AG04449 (cell line): ENCODE measurements around the gene DPEP2NB.

Experiments
- CTCF ChIA-PET: fragments of 350-600 bp; formaldehyde crosslinking; extraction: SDS; loops from one replicate; lab custom pipeline; 2021; ENCODE audit warnings: antibody characterized with exemption; lab: Yijun Ruan, JAX
- POLR2A ChIA-PET: fragments of 400-600, 350-600 bp; formaldehyde crosslinking; extraction: SDS; loops from one replicate; lab custom pipeline; 2020; ENCODE audit warnings: antibody characterized with exemption, inconsistent platforms; lab: Yijun Ruan, JAX
- DNase-seq: peaks from one replicate; pipeline ENCODE4 v3.0.0-alpha.2; 2010; ENCODE audit warnings: low read depth, low spot score
- H3K4me3 ChIP-seq: 2 replicates; pipeline ENCODE4 v1.5.1; 2011; ENCODE audit warnings: low read depth, mild to moderate bottlenecking, control low read depth, low read length
- CTCF ChIP-seq: IDR thresholded peaks from one replicate; pipeline ENCODE4 v1.5.1; 2011; ENCODE audit warnings: mild to moderate bottlenecking, moderate library complexity, low read length, control low read depth, inconsistent platforms; ENCODE audit not compliant: insufficient read depth; ENCODE audit errors: missing control alignments

The DPEP2NB gene

GRCh38 chr16:67971111-67971510 lies 44.6 kb downstream of the DPEP2NB start:
- ChIA-PET CTCF (interaction anchor here (0.9 to 1.2 kb wide), 3 partner anchors 21 to 257 kb away, joined by 3 to 4 read pairs (median 4); no protein-coding TSS in a partner anchor), POLR2A (no interaction called here)
- no peak for TF ChIP-seq CTCF
- no peak overlapping the region for H3K4me3 ChIP-seq
- DNase-seq, result no peak

GRCh38 chr16:67969254-67970039 lies 46.3 kb downstream of the DPEP2NB start:
- ChIA-PET CTCF (interaction anchor here (0.9 to 1.0 kb wide), 2 partner anchors 22 to 72 kb away, joined by 4 to 5 read pairs; no protein-coding TSS in a partner anchor), POLR2A (no interaction called here)
- TF ChIP-seq CTCF, result no peak
- peak overlapping the region; percentile 97 for H3K4me3 ChIP-seq
- DNase-seq, result no peak

GRCh38 chr16:67968400-67969253 lies 47.1 kb downstream of the DPEP2NB start, which contains the start of gene SLC12A4:
TSS of gene SLC12A4 (minus strand) at chr16:67968637. CDS start at chr16:67968553, 84 bp downstream.
- CTCF ChIA-PET, result interaction anchor here (1.0 kb wide), 1 partner anchor 23 kb away, joined by 5 read pairs; no protein-coding TSS in a partner anchor
- DNase-seq, result no peak
- TF ChIP-seq CTCF, result no peak
- POLR2A ChIA-PET, result interaction anchor here (1.0 kb wide), 1 partner anchor 12 kb away, joined by 3 read pairs; no protein-coding TSS in a partner anchor
- peak within 1 kb of the TSS; percentile 97 for H3K4me3 ChIP-seq

- CTCF ChIA-PET, result no interaction called here
- no peak for DNase-seq
- no peak for TF ChIP-seq CTCF
- H3K4me3 ChIP-seq, result peak overlapping the region; percentile 97
- POLR2A ChIA-PET, result interaction anchor here (1.0 kb wide), 1 partner anchor 13 kb away, joined by 3 read pairs; no protein-coding TSS in a partner anchor
Measured at GRCh38 chr16:67967958-67968399, 47.7 kb downstream of the DPEP2NB start.

GRCh38 chr16:67967183-67967957 lies 48.3 kb downstream of the DPEP2NB start:
- peak overlapping the region; percentile 97 for H3K4me3 ChIP-seq
- CTCF ChIA-PET, result interaction anchor here (1.0 to 2.9 kb wide), 4 partner anchors 27 to 361 kb away, joined by 3 to 9 read pairs (median 4); no protein-coding TSS in a partner anchor
- no peak for DNase-seq
- POLR2A ChIA-PET, result interaction anchor here (0.7 to 1.0 kb wide), 3 partner anchors 14 to 270 kb away, joined by 3 to 4 read pairs (median 4); no protein-coding TSS in a partner anchor
- no peak for TF ChIP-seq CTCF
